DOHH2 (cell line): ENCODE results near the gene SYTL2.

ENCODE experiments used
- CTCF ChIP-seq: fragments of 200-600 bp; sonication (generic); IDR thresholded peaks from one replicate; pipeline ENCODE4 v1.5.1; 2014; ENCODE audit warnings: antibody characterized with exemption, mild to moderate bottlenecking, low read depth, low read length; ENCODE audit not compliant: poor library complexity, severe bottlenecking
- EZH2phosphoT487 ChIP-seq: fragments of 200-600 bp; sonication (generic); IDR thresholded peaks from 2 replicates; pipeline ENCODE4 v1.6.1; 2017; ENCODE audit warnings: borderline replicate concordance, mild to moderate bottlenecking, antibody characterized with exemption, low read length, moderate library complexity, mixed read lengths

DNA sequence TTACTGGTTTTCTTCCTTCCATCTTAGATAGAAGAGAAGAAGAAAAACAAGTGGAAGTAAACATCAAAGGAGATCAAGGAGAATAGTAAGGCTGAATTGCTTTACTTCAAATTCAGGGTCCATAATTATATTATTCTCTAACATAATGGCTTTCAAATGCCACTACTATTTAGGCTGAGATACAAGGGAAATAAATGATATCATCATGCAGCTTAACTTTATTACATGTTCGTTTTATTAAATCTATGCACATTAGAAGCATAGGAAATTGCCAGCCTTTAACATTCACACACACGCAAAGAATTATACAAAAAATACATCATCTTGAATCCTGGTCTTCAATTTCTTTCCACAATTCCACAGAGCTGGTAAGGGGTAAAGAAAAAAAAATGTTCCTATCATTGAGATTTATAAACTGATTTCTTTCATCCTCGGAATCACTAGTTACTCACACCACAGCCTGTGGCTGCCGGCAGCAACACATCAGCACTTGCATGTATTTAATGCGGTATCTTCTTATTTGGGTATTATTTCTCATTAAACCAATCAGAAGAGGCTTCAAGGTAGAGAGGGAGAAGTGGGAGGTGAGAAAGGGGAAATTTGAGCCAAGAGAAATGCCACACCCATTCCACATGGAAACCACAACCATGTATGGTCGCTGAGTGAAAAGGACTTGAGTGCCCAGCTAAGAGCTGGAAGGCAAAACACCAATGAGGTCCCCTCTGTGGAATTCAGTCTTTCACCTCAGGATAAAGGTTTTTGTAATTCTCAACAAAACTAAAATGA lies 26.3 kb downstream of the SYTL2 start:
- TF ChIP-seq CTCF (no peak), EZH2phosphoT487 (no peak)
